HEK293 (cell line): ENCODE data around the gene MAPKAPK3.

ENCODE experiments used
- CTCF ChIA-PET: fragments of 350-600 bp; formaldehyde crosslinking; extraction: SDS; loops from one replicate; lab custom pipeline; 2021; ENCODE audit warnings: antibody characterized with exemption; lab: Yijun Ruan, JAX
- POLR2A ChIA-PET: fragments of 300-600 bp; formaldehyde crosslinking; extraction: SDS; loops from one replicate; lab custom pipeline; 2020; ENCODE audit warnings: antibody characterized with exemption, inconsistent platforms; lab: Yijun Ruan, JAX
- H3K27ac ChIP-seq: fragments of 200-500 bp; sonication (Bioruptor generic); 2 replicates; pipeline ENCODE4 v1.5.1; 2014; ENCODE audit warnings: low read depth, low read length, control low read depth, inconsistent platforms; ENCODE audit errors: extremely low read depth
- H3K36me3 ChIP-seq, 2 experiments: fragments of 200-500 bp in 1 of 2; sonication (Bioruptor generic) in 1 of 2; 1 replicate in 1 of 2; 2 replicates in 1 of 2; pipeline ENCODE4 v1.5.1; 2014 to 2017; ENCODE audit warnings: inconsistent platforms in 2 of 2, low read length in 2 of 2; ENCODE audit not compliant: control insufficient read depth in 2 of 2, insufficient read depth in 1 of 2
- H3K4me1 ChIP-seq: fragments of 200-500 bp; sonication (Bioruptor generic); 2 replicates; pipeline ENCODE4 v1.5.1; 2014; ENCODE audit warnings: mild to moderate bottlenecking, low read length, inconsistent platforms; ENCODE audit not compliant: control insufficient read depth, insufficient read depth
- H3K4me3 ChIP-seq: 2 replicates; pipeline ENCODE4 v1.5.1; 2011; ENCODE audit warnings: low read depth, mild to moderate bottlenecking, control low read depth, low read length, moderate library complexity
- H3K9me3 ChIP-seq: fragments of 200-500 bp; sonication (Bioruptor generic); 2 replicates; pipeline ENCODE4 v1.5.1; 2014; ENCODE audit warnings: low read depth, low read length, inconsistent platforms; ENCODE audit not compliant: control insufficient read depth, insufficient read depth
- GLIS2 ChIP-seq: fragments of 450-650 bp; formaldehyde crosslinking; IDR thresholded peaks from 2 replicates; pipeline ENCODE4 v1.5.1; 2016; ENCODE audit warnings: missing biosample characterization, missing genetic modification characterization
- HIC1 ChIP-seq: fragments of 450-650 bp; formaldehyde crosslinking; IDR thresholded peaks from 2 replicates; pipeline ENCODE4 v1.5.1; 2016; ENCODE audit warnings: missing biosample characterization, missing genetic modification characterization
- SCRT1 ChIP-seq: fragments of 450-650 bp; formaldehyde crosslinking; IDR thresholded peaks from 2 replicates; pipeline ENCODE4 v1.5.1; 2016; ENCODE audit warnings: missing biosample characterization, missing genetic modification characterization, borderline replicate concordance
- ZBTB20 ChIP-seq: fragments of 450-650 bp; formaldehyde crosslinking; IDR thresholded peaks from 2 replicates; pipeline ENCODE4 v1.5.1; 2016; ENCODE audit warnings: missing biosample characterization, missing genetic modification characterization
- ZBTB7A ChIP-seq: fragments of 450-650 bp; formaldehyde crosslinking; IDR thresholded peaks from 2 replicates; pipeline ENCODE4 v1.5.1; 2016; ENCODE audit warnings: low read depth, missing biosample characterization, missing genetic modification characterization
- ZEB2 ChIP-seq: fragments of 450-650 bp; formaldehyde crosslinking; IDR thresholded peaks from 2 replicates; pipeline ENCODE4 v1.5.1; 2016; ENCODE audit warnings: missing biosample characterization, missing genetic modification characterization
- ZIC2 ChIP-seq: fragments of 450-650 bp; formaldehyde crosslinking; IDR thresholded peaks from 2 replicates; pipeline ENCODE4 v1.5.1; 2016; ENCODE audit warnings: missing biosample characterization, missing genetic modification characterization
- ZNF214 ChIP-seq: fragments of 450-650 bp; formaldehyde crosslinking; IDR thresholded peaks from 2 replicates; pipeline ENCODE4 v1.5.1; 2017; ENCODE audit warnings: missing biosample characterization, mild to moderate bottlenecking, missing genetic modification characterization, borderline replicate concordance
- ZNF335 ChIP-seq: fragments of 450-650 bp; formaldehyde crosslinking; conservative IDR thresholded peaks from 2 replicates; pipeline ENCODE4 v1.5.1; 2016; ENCODE audit warnings: missing biosample characterization, missing genetic modification characterization
- ZNF398 ChIP-seq: fragments of 450-650 bp; formaldehyde crosslinking; IDR thresholded peaks from 2 replicates; pipeline ENCODE4 v1.5.1; 2017; ENCODE audit warnings: missing biosample characterization, missing genetic modification characterization
- ZNF529 ChIP-seq: fragments of 450-650 bp; formaldehyde crosslinking; IDR thresholded peaks from 2 replicates; pipeline ENCODE4 v1.5.1; 2017; ENCODE audit warnings: missing genetic modification characterization, missing biosample characterization; ENCODE audit not compliant: insufficient replicate concordance
- ZNF629 ChIP-seq: fragments of 450-650 bp; formaldehyde crosslinking; IDR thresholded peaks from 2 replicates; pipeline ENCODE4 v1.5.1; 2017; ENCODE audit warnings: missing biosample characterization, missing genetic modification characterization
- ZNF654 ChIP-seq: fragments of 450-650 bp; formaldehyde crosslinking; IDR thresholded peaks from 2 replicates; pipeline ENCODE4 v1.5.1; 2016; ENCODE audit warnings: low read depth, missing biosample characterization, missing genetic modification characterization
- ZXDB ChIP-seq: fragments of 450-650 bp; formaldehyde crosslinking; IDR thresholded peaks from 2 replicates; pipeline ENCODE4 v1.5.1; 2016; ENCODE audit warnings: missing biosample characterization, missing genetic modification characterization
- TF ChIP-seq, protein P1 (sequence below): fragments of 450-650 bp; formaldehyde crosslinking; IDR thresholded peaks from 2 replicates; pipeline ENCODE4 v1.5.1; 2016; ENCODE audit warnings: missing biosample characterization, missing genetic modification characterization
- TF ChIP-seq, protein P2 (sequence below): fragments of 450-650 bp; formaldehyde crosslinking; optimal IDR thresholded peaks from 2 replicates; pipeline ENCODE3; 2016; ENCODE audit warnings: missing biosample characterization, mild to moderate bottlenecking, missing genetic modification characterization
- TF ChIP-seq, protein P3 (sequence below): fragments of 450-650 bp; formaldehyde crosslinking; IDR thresholded peaks from 2 replicates; pipeline ENCODE4 v1.5.1; 2016; ENCODE audit warnings: missing biosample characterization, missing genetic modification characterization

Gene MAPKAPK3

GRCh38 chr3:50674349-50675178, 57.6 kb downstream of the MAPKAPK3 start, which contains the start of gene DOCK3:
Gene DOCK3, plus strand, starts transcription at chr3:50674927. Its CDS starts 337 bp downstream, at chr3:50675264.
- ChIA-PET CTCF (interaction anchor here (0.6 to 1.8 kb wide), 5 partner anchors 8 to 1268 kb away, joined by 3 to 8 read pairs (median 4); no protein-coding TSS in a partner anchor), POLR2A (no interaction called here)
- no peaks in the 10 kb centered on the region for H3K9me3 ChIP-seq
- H3K4me3 ChIP-seq = peak within 1 kb of the TSS; percentile 65
- H3K4me1 ChIP-seq = peaks cover 8% of the 10 kb centered on the region
- no peaks in the 10 kb centered on the region for H3K36me3 ChIP-seq
- TF ChIP-seq GLIS2 (tag by site-specific recombination) = peak; percentile 16; the same call in 1 of the 2 replicates
- peak; percentile 44; the same call in 1 of the 2 replicates for TF ChIP-seq ZBTB20 (tag by site-specific recombination)
- TF ChIP-seq, protein P1, sequence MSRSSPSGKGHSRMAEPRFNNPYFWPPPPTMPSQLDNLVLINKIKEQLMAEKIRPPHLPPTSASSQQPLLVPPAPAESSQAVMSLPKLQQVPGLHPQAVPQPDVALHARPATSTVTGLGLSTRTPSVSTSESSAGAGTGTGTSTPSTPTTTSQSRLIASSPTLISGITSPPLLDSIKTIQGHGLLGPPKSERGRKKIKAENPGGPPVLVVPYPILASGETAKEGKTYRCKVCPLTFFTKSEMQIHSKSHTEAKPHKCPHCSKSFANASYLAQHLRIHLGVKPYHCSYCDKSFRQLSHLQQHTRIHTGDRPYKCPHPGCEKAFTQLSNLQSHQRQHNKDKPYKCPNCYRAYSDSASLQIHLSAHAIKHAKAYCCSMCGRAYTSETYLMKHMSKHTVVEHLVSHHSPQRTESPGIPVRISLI (tag by site-specific recombination) = no peak
- peak; percentile 61; the same call in 1 of the 2 replicates for TF ChIP-seq ZNF335 (tag by site-specific recombination)
- no peak for TF ChIP-seq ZNF214 (tag by site-specific recombination)
- 0 out of 2 replicates have a peak, but pooled peaks have one; percentile 12 for TF ChIP-seq ZIC2 (tag by site-specific recombination)
- no peak for TF ChIP-seq ZNF629
- TF ChIP-seq, all 188 proteins: peak for 4
- H3K27ac ChIP-seq = peak within 1 kb of the TSS; percentile 95

GRCh38 chr3:50675179-50676030, 58.5 kb downstream of the MAPKAPK3 start:
- Histone ChIP-seq H3K36me3 (no peaks in the 10 kb centered on the region), H3K9me3 (no peaks in the 10 kb centered on the region), H3K27ac (peak overlapping the region; percentile 95), H3K4me1 (peaks cover 8% of the 10 kb centered on the region), H3K4me3 (peak overlapping the region; percentile 65)
- POLR2A ChIA-PET = no interaction called here
- CTCF ChIA-PET = interaction anchor here (0.6 to 2.0 kb wide), 11 partner anchors 9 to 714 kb away, joined by 3 to 9 read pairs (median 3); no protein-coding TSS in a partner anchor
- TF ChIP-seq ZEB2 (tag by site-specific recombination) (0 out of 2 replicates have a peak, but pooled peaks have one; percentile 12), ZBTB7A (tag by site-specific recombination) (no peak), ZNF529 (no peak), ZXDB (tag by site-specific recombination) (0 out of 2 replicates have a peak, but pooled peaks have one; percentile 7), ZNF335 (tag by site-specific recombination) (peak; percentile 44; the same call in 1 of the 2 replicates), SCRT1 (tag by site-specific recombination) (no peak), ZNF398 (tag by site-specific recombination) (peak; percentile 33; the same call in 1 of the 2 replicates), HIC1 (tag by site-specific recombination) (peak; percentile 76), ZNF654 (tag by site-specific recombination) (peak; percentile 30; the same call in 1 of the 2 replicates)
- TF ChIP-seq, protein P2, sequence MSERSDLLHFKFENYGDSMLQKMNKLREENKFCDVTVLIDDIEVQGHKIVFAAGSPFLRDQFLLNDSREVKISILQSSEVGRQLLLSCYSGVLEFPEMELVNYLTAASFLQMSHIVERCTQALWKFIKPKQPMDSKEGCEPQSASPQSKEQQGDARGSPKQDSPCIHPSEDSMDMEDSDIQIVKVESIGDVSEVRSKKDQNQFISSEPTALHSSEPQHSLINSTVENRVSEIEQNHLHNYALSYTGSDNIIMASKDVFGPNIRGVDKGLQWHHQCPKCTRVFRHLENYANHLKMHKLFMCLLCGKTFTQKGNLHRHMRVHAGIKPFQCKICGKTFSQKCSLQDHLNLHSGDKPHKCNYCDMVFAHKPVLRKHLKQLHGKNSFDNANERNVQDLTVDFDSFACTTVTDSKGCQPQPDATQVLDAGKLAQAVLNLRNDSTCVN = peak; percentile 65
- TF ChIP-seq, protein P3, sequence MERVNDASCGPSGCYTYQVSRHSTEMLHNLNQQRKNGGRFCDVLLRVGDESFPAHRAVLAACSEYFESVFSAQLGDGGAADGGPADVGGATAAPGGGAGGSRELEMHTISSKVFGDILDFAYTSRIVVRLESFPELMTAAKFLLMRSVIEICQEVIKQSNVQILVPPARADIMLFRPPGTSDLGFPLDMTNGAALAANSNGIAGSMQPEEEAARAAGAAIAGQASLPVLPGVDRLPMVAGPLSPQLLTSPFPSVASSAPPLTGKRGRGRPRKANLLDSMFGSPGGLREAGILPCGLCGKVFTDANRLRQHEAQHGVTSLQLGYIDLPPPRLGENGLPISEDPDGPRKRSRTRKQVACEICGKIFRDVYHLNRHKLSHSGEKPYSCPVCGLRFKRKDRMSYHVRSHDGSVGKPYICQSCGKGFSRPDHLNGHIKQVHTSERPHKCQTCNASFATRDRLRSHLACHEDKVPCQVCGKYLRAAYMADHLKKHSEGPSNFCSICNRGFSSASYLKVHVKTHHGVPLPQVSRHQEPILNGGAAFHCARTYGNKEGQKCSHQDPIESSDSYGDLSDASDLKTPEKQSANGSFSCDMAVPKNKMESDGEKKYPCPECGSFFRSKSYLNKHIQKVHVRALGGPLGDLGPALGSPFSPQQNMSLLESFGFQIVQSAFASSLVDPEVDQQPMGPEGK = peak; percentile 31; the same call in 1 of the 2 replicates
- TF ChIP-seq, all 188 proteins: peak for 8
